IMR-90 (cell line): Measurements from ENCODE around the gene DOCK9. TPM values are rescaled to one million over a fixed set of nuclear protein-coding genes. Genes with fewer than 3 reads are reported as not detected.

Source experiments
- ATAC-seq: fragments of 200-7000 bp; cut with Tn5 transposase; 2 replicates; pipeline ENCODE4 v1.9.1; 2020; ENCODE audit warnings: low read depth, mild to moderate bottlenecking, moderate library complexity
- BruUV-seq: library from RNA; stranded (reverse); fragments of 400-500 nt; replicated peaks from 2 replicates; lab custom pipeline; 2021; lab: Mats Ljungman, UMichigan
- CTCF ChIA-PET: fragments of 300-600 bp; formaldehyde crosslinking; extraction: SDS; loops from one replicate; lab custom pipeline; 2021; ENCODE audit warnings: antibody characterized with exemption; lab: Yijun Ruan, JAX
- POLR2A ChIA-PET: fragments of 300-600 bp; sonication (Branson Sonifier 250); formaldehyde crosslinking; loops from one replicate; lab custom pipeline; 2022; ENCODE audit warnings: antibody characterized with exemption; ENCODE audit not compliant: unreplicated experiment; lab: Charles Lee
- DNase-seq: peaks from one replicate; pipeline ENCODE4 v3.0.0; 2013
- H2AFZ ChIP-seq: replicated peaks from 2 replicates; pipeline ENCODE3; 2013; ENCODE audit warnings: low read length, mild to moderate bottlenecking; ENCODE audit not compliant: poor library complexity
- H2AK5ac ChIP-seq: 2 replicates; pipeline ENCODE4 v1.6.1; 2013; ENCODE audit warnings: low read depth, low read length, inconsistent platforms
- H2AK9ac ChIP-seq: replicated peaks from 2 replicates; pipeline ENCODE3; 2013; ENCODE audit warnings: mild to moderate bottlenecking, low read depth, low read length, moderate library complexity; ENCODE audit not compliant: poor library complexity
- H2BK120ac ChIP-seq: 2 replicates; pipeline ENCODE4 v1.6.1; 2013; ENCODE audit warnings: low read depth, low read length, inconsistent platforms
- H2BK15ac ChIP-seq: 3 replicates; pipeline ENCODE4 v1.6.1; 2013; ENCODE audit warnings: low read depth, low read length, inconsistent platforms
- H2BK20ac ChIP-seq: 2 replicates; pipeline ENCODE4 v1.6.1; 2013; ENCODE audit warnings: low read depth, mild to moderate bottlenecking, inconsistent platforms, low read length, moderate library complexity
- H2BK5ac ChIP-seq: 2 replicates; pipeline ENCODE4 v1.6.1; 2013; ENCODE audit warnings: mild to moderate bottlenecking, low read depth, low read length, inconsistent platforms; ENCODE audit not compliant: poor library complexity, severe bottlenecking
- H3K14ac ChIP-seq: replicated peaks from 2 replicates; pipeline ENCODE4 v1.6.1; 2013; ENCODE audit warnings: low read depth, low read length, inconsistent platforms
- H3K18ac ChIP-seq: 2 replicates; pipeline ENCODE4 v1.6.1; 2013; ENCODE audit warnings: low read depth, low read length, control low read depth
- H3K23ac ChIP-seq: 2 replicates; pipeline ENCODE4 v1.6.1; 2013; ENCODE audit warnings: low read depth, low read length, inconsistent platforms
- H3K27ac ChIP-seq: 2 replicates; pipeline ENCODE4 v1.5.1; 2013; ENCODE audit warnings: mild to moderate bottlenecking, control low read depth, low read length; ENCODE audit not compliant: insufficient read depth
- H3K27me3 ChIP-seq: 2 replicates; pipeline ENCODE4 v1.6.1; 2013; ENCODE audit warnings: low read length; ENCODE audit not compliant: control insufficient read depth, insufficient read depth
- H3K36me3 ChIP-seq: 2 replicates; pipeline ENCODE4 v1.6.1; 2013; ENCODE audit warnings: low read length, mixed read lengths; ENCODE audit not compliant: control insufficient read depth, insufficient read depth
- H3K4ac ChIP-seq: 2 replicates; pipeline ENCODE4 v1.6.1; 2013; ENCODE audit warnings: low read depth, low read length, inconsistent platforms
- H3K4me1 ChIP-seq: 2 replicates; pipeline ENCODE4 v1.6.1; 2013; ENCODE audit warnings: low read length, mixed read lengths; ENCODE audit not compliant: control insufficient read depth, insufficient read depth
- H3K4me2 ChIP-seq: 2 replicates; pipeline ENCODE4 v1.6.1; 2013; ENCODE audit warnings: low read depth, mild to moderate bottlenecking, control low read depth, low read length, moderate library complexity
- H3K4me3 ChIP-seq: 2 replicates; pipeline ENCODE4 v1.5.1; 2013; ENCODE audit warnings: low read depth, mild to moderate bottlenecking, control low read depth, low read length, moderate library complexity; ENCODE audit not compliant: insufficient read depth
- H3K56ac ChIP-seq: 2 replicates; pipeline ENCODE4 v1.6.1; 2013; ENCODE audit warnings: low read length, inconsistent platforms; ENCODE audit not compliant: insufficient read depth; ENCODE audit errors: extremely low read depth
- H3K79me1 ChIP-seq, 2 experiments: 2 replicates each; pipeline ENCODE4 v1.6.1; 2013; ENCODE audit warnings: low read length in 2 of 2, inconsistent platforms in 1 of 2, low read depth in 1 of 2
- H3K9ac ChIP-seq: 2 replicates; pipeline ENCODE4 v1.6.1; 2013; ENCODE audit warnings: low read depth, low read length, control low read depth
- H3K9me1 ChIP-seq: 2 replicates; pipeline ENCODE4 v1.6.1; 2013; ENCODE audit warnings: low read length, inconsistent platforms; ENCODE audit not compliant: insufficient read depth
- H3K9me3 ChIP-seq: 2 replicates; pipeline ENCODE4 v1.6.1; 2013; ENCODE audit warnings: low read length; ENCODE audit not compliant: control insufficient read depth, insufficient read depth
- H4K20me1 ChIP-seq: 2 replicates; pipeline ENCODE4 v1.6.1; 2013; ENCODE audit warnings: low read length, inconsistent platforms; ENCODE audit not compliant: insufficient read depth
- H4K5ac ChIP-seq: 2 replicates; pipeline ENCODE4 v1.6.1; 2013; ENCODE audit warnings: mild to moderate bottlenecking, low read depth, low read length, control low read depth
- H4K8ac ChIP-seq, 2 experiments: 2 replicates each; pipeline ENCODE4 v1.6.1; 2013; ENCODE audit warnings: low read depth in 2 of 2, low read length in 2 of 2, control low read depth in 1 of 2, inconsistent platforms in 1 of 2
- H4K91ac ChIP-seq: 2 replicates; pipeline ENCODE4 v1.6.1; 2013; ENCODE audit warnings: low read depth, low read length, inconsistent platforms; ENCODE audit not compliant: insufficient read depth
- BHLHE40 ChIP-seq: fragments of 150-350 bp; IDR thresholded peaks from 2 replicates; pipeline ENCODE4 v1.6.1; 2016; ENCODE audit warnings: mild to moderate bottlenecking, low read depth, low read length
- CEBPB ChIP-seq: IDR thresholded peaks from 2 replicates; pipeline ENCODE4 v1.6.1; 2012; ENCODE audit warnings: low read depth, low read length, improper control_type of control experiment
- CHD1 ChIP-seq: IDR thresholded peaks from 2 replicates; pipeline ENCODE4 v1.6.1; 2012; ENCODE audit warnings: low read depth, low read length, improper control_type of control experiment
- ELK1 ChIP-seq: fragments of 150-350 bp; IDR thresholded peaks from 2 replicates; pipeline ENCODE4 v1.6.1; 2016; ENCODE audit warnings: low read depth, mild to moderate bottlenecking, low read length, moderate library complexity, borderline replicate concordance
- FOS ChIP-seq: fragments of 150-350 bp; IDR thresholded peaks from 2 replicates; pipeline ENCODE4 v1.6.1; 2016; ENCODE audit warnings: low read depth, low read length
- MAFK ChIP-seq: IDR thresholded peaks from 2 replicates; pipeline ENCODE4 v1.6.1; 2012; ENCODE audit warnings: low read depth, low read length, improper control_type of control experiment
- MAZ ChIP-seq: IDR thresholded peaks from 2 replicates; pipeline ENCODE4 v1.6.1; 2012; ENCODE audit warnings: low read depth, mild to moderate bottlenecking, low read length, improper control_type of control experiment, moderate library complexity, borderline replicate concordance
- MXI1 ChIP-seq: IDR thresholded peaks from 2 replicates; pipeline ENCODE4 v1.6.1; 2012; ENCODE audit warnings: low read depth, mild to moderate bottlenecking, low read length, moderate library complexity, borderline replicate concordance
- NFE2L2 ChIP-seq: fragments of 150-350 bp; IDR thresholded peaks from 2 replicates; pipeline ENCODE4 v1.6.1; 2016; ENCODE audit warnings: low read depth, mild to moderate bottlenecking, low read length
- POLR2A ChIP-seq: IDR thresholded peaks from 2 replicates; pipeline ENCODE4 v1.6.1; 2012; ENCODE audit warnings: mild to moderate bottlenecking, low read depth, low read length
- RAD21 ChIP-seq: IDR thresholded peaks from 2 replicates; pipeline ENCODE4 v1.6.1; 2012; ENCODE audit warnings: low read length, improper control_type of control experiment
- RCOR1 ChIP-seq: IDR thresholded peaks from 2 replicates; pipeline ENCODE4 v1.6.1; 2012; ENCODE audit warnings: mild to moderate bottlenecking, low read length, improper control_type of control experiment; ENCODE audit not compliant: insufficient replicate concordance
- RFX5 ChIP-seq: IDR thresholded peaks from 2 replicates; pipeline ENCODE4 v1.8.0; 2012; ENCODE audit warnings: low read depth, mild to moderate bottlenecking, low read length, moderate library complexity
- SMC3 ChIP-seq: fragments of 150-350 bp; IDR thresholded peaks from 2 replicates; pipeline ENCODE4 v1.6.1; 2016; ENCODE audit warnings: low read depth, mild to moderate bottlenecking, antibody characterized with exemption, low read length, moderate library complexity
- USF2 ChIP-seq: fragments of 150-350 bp; IDR thresholded peaks from 2 replicates; pipeline ENCODE4 v1.6.1; 2017; ENCODE audit warnings: mild to moderate bottlenecking, antibody characterized with exemption, low read length, low read depth
- WGBS, 2 experiments: methylation state at CpG; one replicate each; pipeline versions ENCODE4 v1.1.5 to v1.1.7; 2013; ENCODE audit warnings: missing lambda C conversion rate in 2 of 2; ENCODE audit not compliant: insufficient read length in 1 of 2; ENCODE audit errors: extremely low coverage in 2 of 2; 5-methylcytosine and 5-hydroxymethylcytosine counted together
- dilution Hi-C: fragments of 300-500 bp; cut with HindIII; formaldehyde crosslinking; loops from one replicate; pipeline ENCODE4 v1.14.3; 2018; ENCODE audit warnings: low sequenced_read_pairs; ENCODE audit not compliant: unreplicated experiment
- in situ Hi-C: fragments of 300-500 bp; cut with MboI; formaldehyde crosslinking; loops from 3 replicates; pipeline ENCODE4 v1.14.3; 2019; ENCODE audit warnings: low sequenced_read_pairs, inconsistent platforms, mixed read lengths
- intact Hi-C: fragments of 100-400 bp; cut with micrococcal nuclease; formaldehyde crosslinking; loops from 2 replicates; pipeline ENCODE4 v1.10.0; 2022
- polyA plus RNA-seq, 3 experiments: library from polyadenylated mRNA; depleted of rRNA; stranded (reverse); fragments of >200 nt; gene quantifications; 2 replicates each; pipeline ENCODE4 v1.2.3, GENCODE V29; 2012; ENCODE audit warnings: low replicate concordance in 1 of 3
- total RNA-seq: library from RNA; depleted of rRNA; stranded (reverse); fragments of >200 nt; gene quantifications from 2 replicates; pipeline ENCODE4 v1.2.3, GENCODE V29; 2012
- TF ChIP-seq, protein P1 (sequence below): conservative IDR thresholded peaks from 2 replicates; pipeline ENCODE4 v1.5.1; 2012; ENCODE audit warnings: mild to moderate bottlenecking, low read depth, low read length, improper control_type of control experiment

The DOCK9 gene
- total and polyA plus RNA-seq, 2 of the 4 experiments (the other 2 are of a cell fraction), result 4.8 to 7.2 TPM

DNA sequence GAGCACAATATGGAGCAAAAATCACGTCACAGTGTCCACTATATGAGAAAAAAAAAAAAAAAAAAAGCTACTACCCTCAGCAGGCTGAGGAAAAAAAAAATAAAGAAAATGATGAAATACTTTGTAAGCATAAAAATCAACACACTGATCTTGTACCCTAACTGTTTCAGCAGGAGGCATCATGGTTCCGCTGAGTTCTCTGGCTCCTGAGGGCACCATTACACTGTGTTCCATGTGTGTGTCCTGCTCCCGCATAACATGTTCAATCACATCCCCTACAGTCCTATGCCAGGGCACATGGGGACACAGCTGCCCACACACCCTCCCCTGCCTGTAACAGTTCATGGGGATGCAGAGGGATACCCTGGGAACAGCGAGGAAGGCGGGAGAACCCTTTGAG is 33.5 kb downstream of the DOCK9 start:
- in situ Hi-C loops, result no loop called here
- Histone ChIP-seq H2BK5ac (no peak overlapping the region), H3K79me1 (peaks cover 3 to 13% of the 10 kb centered on the region in 2 experiments; a peak in 2 of 4 replicates), H2BK120ac (no peak overlapping the region), H3K9ac (no peak overlapping the region), H3K36me3 (no peaks in the 10 kb centered on the region), H3K4me3 (no peak overlapping the region), H3K27ac (no peak overlapping the region), H3K9me3 (no peaks in the 10 kb centered on the region), H2AK5ac (no peak overlapping the region), H3K9me1 (peaks cover 7% of the 10 kb centered on the region; the same call in 1 of the 2 replicates), H4K5ac (no peak overlapping the region; the same call in 1 of the 2 replicates), H2AFZ (no peak overlapping the region), H3K56ac (no peak overlapping the region), H2BK20ac (no peak overlapping the region), H3K27me3 (no peaks in the 10 kb centered on the region), H2AK9ac (peak overlapping the region; percentile 21), H4K91ac (no peak overlapping the region), H4K8ac (no peak overlapping the region), H3K23ac (no peak overlapping the region), H3K14ac (no peak overlapping the region), H4K20me1 (no peaks in the 10 kb centered on the region; the same call in 1 of the 2 replicates), H3K4me1 (peaks cover 2% of the 10 kb centered on the region; the same call in 1 of the 2 replicates), H2BK15ac (no peak overlapping the region), H3K4me2 (no peak overlapping the region), H3K18ac (no peak overlapping the region), H3K4ac (peak overlapping the region; percentile 5; the same call in 1 of the 2 replicates)
- intact Hi-C loops, result no loop called here
- POLR2A ChIA-PET, result no interaction called here
- dilution Hi-C loops, result no loop called here
- ATAC-seq (no peak), DNase-seq (no peak)
- no CpG with 5 or more reads among the region's 5 CpGs for WGBS, 2 experiments
- CTCF ChIA-PET, result interaction anchor here (0.6 kb wide), 1 partner anchor 32 kb away, joined by 3 read pairs; no protein-coding TSS in a partner anchor
- TF ChIP-seq CHD1, result no peak
- no peak for TF ChIP-seq POLR2A
- TF ChIP-seq RFX5, result no peak
- TF ChIP-seq, protein P1, sequence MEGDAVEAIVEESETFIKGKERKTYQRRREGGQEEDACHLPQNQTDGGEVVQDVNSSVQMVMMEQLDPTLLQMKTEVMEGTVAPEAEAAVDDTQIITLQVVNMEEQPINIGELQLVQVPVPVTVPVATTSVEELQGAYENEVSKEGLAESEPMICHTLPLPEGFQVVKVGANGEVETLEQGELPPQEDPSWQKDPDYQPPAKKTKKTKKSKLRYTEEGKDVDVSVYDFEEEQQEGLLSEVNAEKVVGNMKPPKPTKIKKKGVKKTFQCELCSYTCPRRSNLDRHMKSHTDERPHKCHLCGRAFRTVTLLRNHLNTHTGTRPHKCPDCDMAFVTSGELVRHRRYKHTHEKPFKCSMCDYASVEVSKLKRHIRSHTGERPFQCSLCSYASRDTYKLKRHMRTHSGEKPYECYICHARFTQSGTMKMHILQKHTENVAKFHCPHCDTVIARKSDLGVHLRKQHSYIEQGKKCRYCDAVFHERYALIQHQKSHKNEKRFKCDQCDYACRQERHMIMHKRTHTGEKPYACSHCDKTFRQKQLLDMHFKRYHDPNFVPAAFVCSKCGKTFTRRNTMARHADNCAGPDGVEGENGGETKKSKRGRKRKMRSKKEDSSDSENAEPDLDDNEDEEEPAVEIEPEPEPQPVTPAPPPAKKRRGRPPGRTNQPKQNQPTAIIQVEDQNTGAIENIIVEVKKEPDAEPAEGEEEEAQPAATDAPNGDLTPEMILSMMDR, result no peak
- no peak for TF ChIP-seq MXI1
- TF ChIP-seq CEBPB, result no peak
- no peak for TF ChIP-seq RAD21
- no peak for TF ChIP-seq RCOR1
- TF ChIP-seq FOS, result no peak
- TF ChIP-seq MAZ, result no peak
- TF ChIP-seq MAFK, result no peak
- TF ChIP-seq BHLHE40, result no peak
- TF ChIP-seq NFE2L2, result no peak
- no peak for TF ChIP-seq SMC3
- no peak for TF ChIP-seq ELK1
- no peak for TF ChIP-seq USF2
- no TSS peak for BruUV-seq
